ENCODE measurements around the gene ZFAND3.

- TF ChIP-seq EZH2 (IDR thresholded peaks at IDR 0.05; ENCODE audit: insufficient read depth, low read length) (no peak), CTCF (IDR thresholded peaks at IDR 0.05; ENCODE audit: insufficient read depth, low read depth, low read length) (no peak)
Observed at GRCh38 chr6:38150681-38151296, 331.3 kb downstream of the ZFAND3 start.

Measured in astrocyte (in vitro differentiated cells and primary cell).